Esophagus squamous epithelium (tissue), 5 donors: Measurements from ENCODE around the gene COL28A1. TPM values are rescaled to one million over a fixed set of nuclear protein-coding genes. Genes with fewer than 3 reads are reported as not detected.

ENCODE experiments used
- DNase-seq: peaks from one replicate; lab custom pipeline; 2025; lab: John Stamatoyannopoulos, UW
- H3K27ac ChIP-seq, 4 donors: fragments of 200-600 bp; sonication (generic); one replicate each; pipeline ENCODE4 v1.5.1; 2016 to 2019; ENCODE audit warnings: mild to moderate bottlenecking in 1 of 4
- H3K27me3 ChIP-seq, 4 donors: fragments of 200-600 bp; sonication (generic); 1 replicate in 3 of 4; 2 replicates in 1 of 4; pipeline versions ENCODE4 v1.5.1 to v1.6.0; 2017 to 2021; ENCODE audit warnings: antibody characterized with exemption in 1 of 4
- H3K36me3 ChIP-seq, 3 donors: fragments of 200-600 bp; sonication (generic); one replicate each; pipeline ENCODE4 v1.5.1; 2016 to 2019
- H3K4me1 ChIP-seq, 3 donors: fragments of 200-600 bp; sonication (generic); one replicate each; pipeline ENCODE4 v1.5.1; 2017 to 2019
- H3K4me3 ChIP-seq, 4 donors: fragments of 200-600 bp; sonication (generic); 1 replicate in 3 of 4; 2 replicates in 1 of 4; pipeline ENCODE4 v1.5.1; 2016 to 2019; ENCODE audit warnings: mild to moderate bottlenecking in 2 of 4, moderate library complexity in 1 of 4
- H3K9me3 ChIP-seq, 3 donors: fragments of 200-600 bp; sonication (generic); one replicate each; pipeline ENCODE4 v1.5.1; 2016 to 2019
- POLR2A ChIP-seq, 4 donors: fragments of 450-650 bp; IDR thresholded peaks; one replicate each; pipeline ENCODE4 v1.6.1; 2017; ENCODE audit warnings: antibody characterized with exemption in 4 of 4, mild to moderate bottlenecking in 4 of 4, moderate library complexity in 3 of 4
- WGBS, 2 donors: methylation state at CpG; one replicate each; pipeline ENCODE4 v1.1.5; 2018; 5-methylcytosine and 5-hydroxymethylcytosine counted together
- intact Hi-C: fragments of 100-400 bp; cut with DNase I; formaldehyde crosslinking; loops from one replicate; pipeline ENCODE4 v1.15.0; 2022
- total RNA-seq, 4 donors: library from RNA; depleted of rRNA; stranded (reverse); fragments of >200 nt; gene quantifications; one replicate each; pipeline ENCODE4 v1.1.0, GENCODE V29; 2016
- TF ChIP-seq, protein P1 (sequence below), 6 experiments: fragments of 450-650 bp in 4 of 6; fragments of 200-600 bp in 2 of 6; sonication (generic) in 2 of 6; IDR thresholded peaks; one replicate each; pipeline ENCODE4 v1.5.1; 2016 to 2019; ENCODE audit warnings: antibody characterized with exemption in 6 of 6, mild to moderate bottlenecking in 4 of 6, moderate library complexity in 4 of 6
- donor health status: DM: yes; HTN: yes; CAD: no.

The COL28A1 gene
- total RNA-seq, 4 donors from 2014 or later, result 0.11 to 3.1 (median 0.40) TPM

DNA sequence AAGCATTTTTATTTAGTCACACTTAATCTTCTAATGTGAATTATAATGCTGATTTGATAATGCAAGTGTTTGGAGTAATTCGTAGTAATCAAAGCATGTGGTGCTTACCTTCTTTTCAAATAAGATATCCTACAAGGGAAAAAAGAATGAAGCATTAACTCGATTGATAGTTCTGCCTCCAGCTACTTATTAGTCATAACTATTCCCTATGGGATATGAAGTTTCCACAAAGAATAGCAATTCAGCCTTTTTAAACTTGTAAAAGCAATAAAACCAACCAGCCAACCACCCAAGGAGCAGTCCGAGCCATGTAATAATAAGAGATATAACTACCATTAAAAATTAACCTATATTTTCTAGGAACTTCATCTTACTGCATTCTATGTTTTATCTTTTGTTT is 11.6 kb downstream of the COL28A1 start:
- Histone ChIP-seq H3K4me3 (no peak overlapping the region), H3K36me3 (no peaks in the 10 kb centered on the region), H3K27ac (no peak overlapping the region), H3K27me3 (no peaks in the 10 kb centered on the region), H3K4me1 (no peaks in the 10 kb centered on the region), H3K9me3 (no peaks in the 10 kb centered on the region)
- intact Hi-C loops, result no loop called here
- TF ChIP-seq, protein P1, sequence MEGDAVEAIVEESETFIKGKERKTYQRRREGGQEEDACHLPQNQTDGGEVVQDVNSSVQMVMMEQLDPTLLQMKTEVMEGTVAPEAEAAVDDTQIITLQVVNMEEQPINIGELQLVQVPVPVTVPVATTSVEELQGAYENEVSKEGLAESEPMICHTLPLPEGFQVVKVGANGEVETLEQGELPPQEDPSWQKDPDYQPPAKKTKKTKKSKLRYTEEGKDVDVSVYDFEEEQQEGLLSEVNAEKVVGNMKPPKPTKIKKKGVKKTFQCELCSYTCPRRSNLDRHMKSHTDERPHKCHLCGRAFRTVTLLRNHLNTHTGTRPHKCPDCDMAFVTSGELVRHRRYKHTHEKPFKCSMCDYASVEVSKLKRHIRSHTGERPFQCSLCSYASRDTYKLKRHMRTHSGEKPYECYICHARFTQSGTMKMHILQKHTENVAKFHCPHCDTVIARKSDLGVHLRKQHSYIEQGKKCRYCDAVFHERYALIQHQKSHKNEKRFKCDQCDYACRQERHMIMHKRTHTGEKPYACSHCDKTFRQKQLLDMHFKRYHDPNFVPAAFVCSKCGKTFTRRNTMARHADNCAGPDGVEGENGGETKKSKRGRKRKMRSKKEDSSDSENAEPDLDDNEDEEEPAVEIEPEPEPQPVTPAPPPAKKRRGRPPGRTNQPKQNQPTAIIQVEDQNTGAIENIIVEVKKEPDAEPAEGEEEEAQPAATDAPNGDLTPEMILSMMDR (IDR thresholded peaks at IDR 0.05), result no peak
- TF ChIP-seq POLR2A (IDR thresholded peaks at IDR 0.05), result no peak
- 46 to 47% methylated on average over 3 of the region's 3 CpGs for WGBS, 2 donors
- no peak for DNase-seq

- Histone ChIP-seq H3K4me3 (no peak overlapping the region), H3K9me3 (no peaks in the 10 kb centered on the region), H3K4me1 (peaks cover 0 to 3% (median 0%) of the 10 kb centered on the region in 3 donors), H3K36me3 (no peaks in the 10 kb centered on the region), H3K27ac (no peak overlapping the region), H3K27me3 (no peaks in the 10 kb centered on the region)
- TF ChIP-seq POLR2A (IDR thresholded peaks at IDR 0.05), result no peak
- TF ChIP-seq, protein P1 (IDR thresholded peaks at IDR 0.05), result no peak
- intact Hi-C loops, result no loop called here
- 87 to 92% methylated on average over 3 of the region's 3 CpGs for WGBS, 2 donors
- no peak for DNase-seq
These were observed 13.3 kb downstream of the COL28A1 start for GRCh38 chr7:7522421-7522820.

- Histone ChIP-seq H3K27ac (no peak overlapping the region), H3K9me3 (no peaks in the 10 kb centered on the region), H3K36me3 (no peaks in the 10 kb centered on the region), H3K4me1 (peaks cover 0 to 3% (median 0%) of the 10 kb centered on the region in 3 donors), H3K27me3 (no peaks in the 10 kb centered on the region), H3K4me3 (no peak overlapping the region)
- intact Hi-C loops, result no loop called here
- TF ChIP-seq, protein P1 (IDR thresholded peaks at IDR 0.05), result no peak
- no peak for TF ChIP-seq POLR2A (IDR thresholded peaks at IDR 0.05)
- no peak for DNase-seq
- WGBS, 2 donors, result 31 to 48% methylated on average over 3 of the region's 3 CpGs
These were observed 14.4 kb downstream of the COL28A1 start for GRCh38 chr7:7521259-7521658.

DNA sequence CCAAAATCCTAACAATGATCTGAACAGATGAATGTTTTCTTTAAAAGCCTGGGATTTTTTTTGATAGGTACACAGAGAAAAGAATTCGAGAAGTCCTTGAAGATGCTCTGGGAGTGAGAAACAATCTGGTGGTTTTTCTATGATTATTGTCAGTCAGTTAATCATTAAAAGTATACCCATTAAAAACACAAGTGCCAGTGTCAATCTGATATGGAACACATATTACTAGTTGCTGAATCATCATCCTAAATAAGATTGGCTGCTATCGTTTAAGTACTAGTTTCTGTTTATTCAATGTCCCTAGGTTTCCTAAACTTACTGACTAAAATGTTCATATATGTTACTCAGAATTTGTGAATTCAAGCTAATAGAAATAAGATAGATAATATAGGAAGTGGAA is 16.1 kb downstream of the COL28A1 start:
- no peak overlapping the region for H3K4me3 ChIP-seq
- H3K27me3 ChIP-seq, result no peaks in the 10 kb centered on the region
- H3K27ac ChIP-seq, result no peak overlapping the region
- H3K4me1 ChIP-seq, result peaks cover 0 to 3% (median 0%) of the 10 kb centered on the region in 3 donors
- 65 to 70% methylated on average over 2 of the region's 2 CpGs for WGBS, 2 donors
- no peak for DNase-seq
- H3K36me3 ChIP-seq, result no peaks in the 10 kb centered on the region
- no peaks in the 10 kb centered on the region for H3K9me3 ChIP-seq
- intact Hi-C loops, result no loop called here
- TF ChIP-seq POLR2A (IDR thresholded peaks at IDR 0.05), result no peak
- TF ChIP-seq, protein P1 (IDR thresholded peaks at IDR 0.05), result no peak

- intact Hi-C loops, result no loop called here
- H3K36me3 ChIP-seq, result no peaks in the 10 kb centered on the region
- no peak overlapping the region for H3K4me3 ChIP-seq
- 56 to 57% methylated on average over 2 of the region's 2 CpGs for WGBS, 2 donors
- H3K27ac ChIP-seq, result no peak overlapping the region
- H3K27me3 ChIP-seq, result no peaks in the 10 kb centered on the region
- H3K4me1 ChIP-seq, result peaks cover 0 to 3% (median 0%) of the 10 kb centered on the region in 3 donors
- TF ChIP-seq, protein P1 (IDR thresholded peaks at IDR 0.05), result no peak
- TF ChIP-seq POLR2A (IDR thresholded peaks at IDR 0.05), result no peak
- no peak for DNase-seq
- no peaks in the 10 kb centered on the region for H3K9me3 ChIP-seq
These were observed 16.6 kb downstream of the COL28A1 start for GRCh38 chr7:7519056-7519455.
